22Rv1 (cell line): ENCODE results near the gene SLC2A11.

Experiments
- CTCF ChIP-seq: fragments of 450-650 bp; IDR thresholded peaks from 2 replicates; pipeline ENCODE4 v1.5.1; 2017; ENCODE audit warnings: mild to moderate bottlenecking
- ZFX ChIP-seq: fragments of 450-650 bp; IDR thresholded peaks from 2 replicates; pipeline ENCODE4 v1.6.1; 2017; ENCODE audit warnings: antibody characterized with exemption, borderline replicate concordance

DNA sequence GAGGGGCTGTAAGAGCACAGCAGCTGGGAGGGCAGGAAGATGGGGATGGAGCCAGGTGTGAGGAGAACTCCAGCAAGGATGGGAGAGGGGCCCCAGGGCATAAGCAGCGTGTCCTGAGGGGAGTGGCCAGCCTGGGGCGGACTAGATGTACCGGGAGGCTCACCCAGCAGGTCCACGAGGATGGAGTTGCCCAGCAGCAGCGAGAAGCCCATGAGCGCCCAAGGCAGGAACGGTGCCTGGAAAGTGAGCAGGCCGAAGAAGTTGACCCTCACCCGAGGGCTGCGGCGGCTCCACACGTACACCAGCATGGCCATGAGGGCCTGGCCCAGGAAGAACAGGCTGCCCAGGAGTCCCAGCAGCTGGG lies 20.2 kb upstream of the SLC2A11 start:
- TF ChIP-seq CTCF (no peak), ZFX (no peak)
